Upper lobe of left lung (tissue), 4 donors: ENCODE data around the gene GRIK4.

Source experiments
- CTCF ChIP-seq, 6 experiments: fragments of 450-650 bp in 4 of 6; fragments of 200-600 bp in 2 of 6; sonication (generic) in 2 of 6; IDR thresholded peaks; one replicate each; pipeline ENCODE4 v1.5.1; 2016 to 2019; ENCODE audit warnings: antibody characterized with exemption in 6 of 6
- POLR2A ChIP-seq, 4 donors: fragments of 450-650 bp; IDR thresholded peaks; one replicate each; pipeline ENCODE4 v1.5.1; 2016 to 2017; ENCODE audit warnings: antibody characterized with exemption in 4 of 4, mild to moderate bottlenecking in 2 of 4

GRCh38 chr11:120766318-120766717 is 254.8 kb downstream of the GRIK4 start:
- TF ChIP-seq CTCF (IDR thresholded peaks at IDR 0.05) (no peak), POLR2A (IDR thresholded peaks at IDR 0.05) (no peak)
